NCI-H446 treated with DMSO at 0.1 percent for 48 hours (cell line): ENCODE results near the gene CPA4.

ENCODE experiments used
- DNase-seq: peaks from one replicate; lab custom pipeline; 2025; lab: John Stamatoyannopoulos, UW

The CPA4 gene

DNA sequence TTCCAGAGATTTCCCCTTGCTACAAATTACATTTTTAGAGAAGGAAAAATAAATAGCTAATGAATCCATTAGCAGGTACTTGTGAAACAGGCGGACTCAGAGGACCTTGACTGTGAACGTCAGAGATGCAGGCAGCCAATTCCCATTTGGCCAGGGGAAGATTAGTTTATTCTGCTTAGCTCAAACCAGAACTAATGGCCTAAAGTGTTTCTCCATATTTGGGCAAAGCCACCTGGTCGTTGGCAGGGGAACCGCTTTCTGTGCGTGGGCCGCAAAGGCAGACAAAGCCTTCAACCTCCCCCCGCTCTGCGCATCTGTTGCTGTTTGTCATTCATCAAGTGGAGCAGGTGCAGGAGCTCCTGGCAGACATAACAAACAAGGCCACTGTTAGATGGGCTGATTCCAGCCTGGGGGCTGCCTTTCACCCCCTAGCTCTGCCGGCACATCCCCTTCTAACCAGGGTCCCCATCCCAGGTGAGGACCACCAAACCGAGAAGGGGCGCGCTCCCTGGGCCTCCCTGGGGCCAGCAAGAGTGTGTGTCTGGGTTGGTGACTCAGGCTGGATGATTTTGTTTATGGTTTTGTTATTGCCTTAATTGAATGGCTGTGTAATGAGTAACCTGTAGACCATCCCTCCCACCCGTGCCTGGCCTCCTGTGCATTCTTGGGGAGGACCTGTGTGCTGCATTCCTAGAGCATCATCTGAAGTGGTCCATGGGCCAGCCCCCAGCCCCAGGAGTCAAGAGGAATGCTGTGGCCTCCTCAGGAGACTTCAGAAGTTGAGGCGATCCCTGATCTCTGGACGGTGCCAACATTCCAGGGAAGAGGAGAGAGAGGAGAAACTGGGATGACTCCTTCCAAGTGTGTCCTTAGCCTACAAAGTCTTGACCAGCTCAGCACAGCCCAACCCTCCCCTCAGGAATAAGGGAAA is 72.8 kb downstream of the CPA4 start:
- DNase-seq, result peak; percentile 91

DNA sequence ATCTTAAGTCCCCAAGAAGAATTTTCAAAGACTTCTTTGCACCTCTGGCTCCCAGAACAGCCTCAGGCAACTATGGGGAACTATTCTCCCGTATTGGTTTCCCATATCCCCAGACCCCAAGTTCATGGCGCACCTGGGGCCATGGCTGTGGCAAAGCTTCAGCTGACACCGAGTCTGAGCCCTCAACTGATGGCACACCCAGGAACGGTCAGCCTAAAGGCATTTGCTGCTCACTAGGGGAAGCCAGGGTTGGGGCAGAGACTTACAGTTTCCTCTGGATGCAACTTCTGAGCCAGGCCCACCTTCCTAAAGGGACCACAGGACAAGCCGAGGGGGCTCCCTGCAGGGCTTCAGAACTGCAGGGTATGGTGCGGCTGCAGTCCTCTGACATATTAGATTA is 73.6 kb downstream of the CPA4 start:
- DNase-seq, result no peak

DNA sequence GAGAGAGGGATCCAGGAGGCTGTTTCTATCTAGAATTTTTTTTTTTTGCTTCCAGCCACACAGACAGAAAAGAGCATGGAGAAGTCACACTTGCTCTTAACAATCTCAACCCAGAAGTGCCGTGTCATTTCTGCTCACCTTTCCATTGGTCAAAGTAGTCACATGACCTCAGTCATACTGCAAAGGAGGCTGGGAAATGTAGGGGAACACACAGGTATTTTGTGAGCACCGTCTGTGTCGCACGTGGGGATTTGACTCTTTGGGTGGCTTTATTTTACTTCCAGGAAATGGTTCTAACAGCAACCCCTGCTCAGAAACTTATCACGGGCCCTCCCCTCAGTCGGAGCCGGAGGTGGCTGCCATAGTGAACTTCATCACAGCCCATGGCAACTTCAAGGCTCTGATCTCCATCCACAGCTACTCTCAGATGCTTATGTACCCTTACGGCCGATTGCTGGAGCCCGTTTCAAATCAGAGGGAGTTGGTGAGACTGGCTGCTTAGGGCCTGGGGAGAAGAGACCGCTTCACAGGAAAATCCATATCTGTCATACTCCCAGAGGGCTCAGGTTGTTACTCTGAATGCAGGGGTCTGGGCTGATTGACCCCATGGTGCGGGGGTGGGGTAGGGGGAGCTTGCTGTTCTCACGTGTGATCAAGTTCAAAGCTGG is 74.3 kb downstream of the CPA4 start:
- no peak for DNase-seq

DNA sequence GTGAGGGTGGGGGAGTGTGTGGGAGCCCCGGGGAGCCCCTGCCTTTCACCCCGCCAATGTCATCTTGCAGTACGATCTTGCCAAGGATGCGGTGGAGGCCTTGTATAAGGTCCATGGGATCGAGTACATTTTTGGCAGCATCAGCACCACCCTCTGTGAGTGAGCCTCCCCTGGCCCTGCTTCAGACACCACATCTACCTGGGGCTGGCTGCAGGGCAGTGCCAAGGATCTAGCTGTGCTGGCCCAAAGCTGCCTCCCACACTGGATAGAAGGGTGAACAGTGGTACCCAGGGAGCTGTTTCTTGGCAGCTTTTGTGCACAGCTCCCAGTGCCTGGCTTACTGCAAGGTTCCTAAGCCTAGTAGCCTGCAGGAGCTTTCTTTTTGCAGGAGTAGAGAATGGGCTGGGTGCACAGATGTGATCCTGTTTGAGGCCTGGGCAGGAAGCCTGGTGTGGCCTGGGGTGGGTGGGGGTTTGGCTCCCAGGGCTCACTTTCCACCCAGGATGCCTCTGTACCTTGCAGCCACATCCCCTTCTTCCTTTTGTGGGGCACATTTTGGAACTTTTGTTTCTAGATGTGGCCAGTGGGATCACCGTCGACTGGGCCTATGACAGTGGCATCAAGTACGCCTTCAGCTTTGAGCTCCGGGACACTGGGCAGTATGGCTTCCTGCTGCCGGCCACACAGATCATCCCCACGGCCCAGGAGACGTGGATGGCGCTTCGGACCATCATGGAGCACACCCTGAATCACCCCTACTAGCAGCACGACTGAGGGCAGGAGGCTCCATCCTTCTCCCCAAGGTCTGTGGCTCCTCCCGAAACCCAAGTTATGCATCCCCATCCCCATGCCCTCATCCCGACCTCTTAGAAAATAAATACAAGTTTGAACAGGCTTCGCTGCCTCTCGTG is 75.1 kb downstream of the CPA4 start:
- DNase-seq, result no peak

DNA sequence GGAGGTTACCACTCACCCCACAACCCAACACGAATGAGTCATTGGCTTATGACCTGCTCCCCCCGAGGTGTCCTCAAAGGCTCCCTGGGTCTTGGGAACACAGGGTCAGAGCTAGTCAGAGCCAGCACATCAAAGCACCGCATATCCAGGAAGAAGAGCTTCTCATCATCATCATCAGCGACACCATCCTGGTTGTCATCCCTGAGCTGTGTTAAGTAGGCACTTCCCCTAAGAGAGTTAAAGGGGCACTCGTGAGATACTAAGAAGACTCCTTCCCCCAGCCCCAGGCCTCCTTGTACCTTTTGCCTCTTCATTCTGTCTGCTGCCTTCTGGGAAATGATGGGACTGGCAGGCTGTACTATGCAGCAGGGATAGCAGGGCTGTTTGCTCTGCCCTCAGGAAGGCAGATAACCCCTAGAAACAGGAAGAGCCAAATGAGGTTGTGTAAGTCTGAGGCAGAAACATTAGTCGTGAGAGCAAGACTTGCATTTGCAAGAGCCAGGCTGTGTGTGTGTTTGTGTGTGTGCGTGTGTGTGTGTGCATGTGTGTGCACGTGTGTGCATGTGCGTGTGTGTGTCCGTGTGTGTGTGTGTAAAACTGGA is 76.2 kb downstream of the CPA4 start:
- DNase-seq, result no peak

DNA sequence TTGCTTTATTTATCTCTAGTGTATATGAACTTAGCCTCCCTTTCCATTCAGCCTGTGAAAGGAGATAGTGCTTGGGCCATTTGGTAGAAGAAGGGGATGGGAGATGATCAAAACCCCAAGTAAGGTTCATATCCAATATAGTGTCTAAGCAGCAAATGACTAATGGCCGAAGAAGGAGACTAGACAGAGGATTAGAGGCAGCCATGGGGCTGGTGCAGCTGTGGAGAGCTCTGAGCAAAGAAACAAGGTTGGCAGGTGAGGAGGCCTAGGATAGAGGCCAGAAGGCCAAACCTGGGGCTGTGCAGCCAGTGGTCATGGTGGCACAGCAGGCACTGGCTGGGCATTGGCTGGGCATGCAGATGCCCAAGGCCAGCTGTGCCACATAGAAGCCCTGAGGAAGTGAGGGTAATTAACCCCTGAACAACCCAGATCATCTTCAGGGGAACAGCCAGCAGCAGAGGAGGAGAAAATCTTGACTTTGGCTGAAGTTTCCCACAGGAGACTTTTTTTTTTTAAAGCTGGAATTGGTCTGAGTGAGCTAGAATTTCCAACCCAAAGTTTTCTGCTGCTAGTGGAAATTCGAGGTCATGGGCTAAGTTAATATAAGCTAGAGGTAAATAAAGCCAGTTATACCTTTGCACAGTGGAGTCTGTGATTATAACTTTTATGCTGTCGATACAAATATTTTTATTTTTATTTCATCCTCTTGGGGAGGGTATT is 77.0 kb downstream of the CPA4 start:
- no peak for DNase-seq

DNA sequence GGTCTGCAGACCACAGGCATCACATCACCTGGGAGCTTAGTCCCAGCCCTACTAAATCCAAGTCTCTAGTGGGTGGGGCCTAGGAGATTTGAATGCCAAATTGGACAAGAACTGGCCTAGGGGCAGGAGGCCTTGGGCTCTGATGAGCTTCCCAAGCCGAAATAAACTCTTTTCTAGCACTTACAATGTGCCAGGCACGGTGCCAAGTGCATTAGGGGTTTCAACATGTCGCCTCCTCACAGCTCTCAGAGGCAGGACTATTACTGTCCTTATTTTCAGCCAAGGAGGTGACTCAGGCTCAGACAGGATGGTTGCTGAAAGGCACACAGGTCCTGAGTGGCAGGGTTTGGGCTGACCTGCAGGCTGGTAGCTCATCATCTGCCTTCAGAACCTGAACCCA is 78.1 kb downstream of the CPA4 start:
- DNase-seq, result peak; percentile 54

DNA sequence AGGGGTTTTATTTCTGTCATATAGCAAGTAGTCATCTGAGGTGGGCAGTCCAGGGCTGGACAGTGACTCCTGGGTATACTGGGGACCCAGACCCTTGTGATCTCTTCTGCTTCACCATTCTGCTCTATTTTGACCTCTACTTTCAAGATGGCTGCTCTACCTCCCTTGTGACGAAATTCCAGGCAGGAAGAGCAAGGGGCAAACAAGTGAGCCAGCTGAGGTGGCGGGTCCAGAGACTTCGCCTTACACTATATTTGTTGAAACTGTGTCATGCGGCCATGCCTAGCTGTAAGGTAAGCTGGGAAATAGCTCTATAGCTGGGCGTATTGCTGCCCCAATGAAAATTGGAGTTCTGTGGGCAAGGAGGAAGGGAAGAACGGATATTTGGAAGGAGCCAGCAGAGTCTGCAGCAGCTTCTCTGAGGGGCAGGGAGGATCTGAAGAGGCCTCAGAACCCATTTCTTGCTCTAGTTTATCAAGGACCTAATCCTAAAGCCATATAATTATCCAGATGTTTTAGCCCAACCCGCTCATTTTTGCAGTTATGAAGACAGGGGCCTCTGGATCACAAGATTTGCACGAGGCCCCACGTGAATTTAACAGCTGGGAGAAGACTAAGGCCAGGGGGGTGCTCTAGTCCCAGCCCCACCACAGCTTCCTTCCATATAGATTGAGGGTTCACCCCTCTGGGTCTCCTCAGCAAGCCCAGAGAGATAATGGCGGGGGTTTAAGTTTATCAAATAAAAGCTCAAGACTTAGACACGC is 79.6 kb downstream of the CPA4 start:
- no peak for DNase-seq
